RCC 7860 (cell line): ENCODE measurements around the gene CENPM.

Experiments used
- DNase-seq: peaks from one replicate; pipeline ENCODE4 v3.0.0-alpha.2; 2015; ENCODE audit warnings: low spot score
- FAIRE-seq: peaks from 2 replicates; lab custom pipeline; 2012; peaks lifted over from hg19 to GRCh38; lab: Jason Lieb, UNC

CENPM gene

DNA sequence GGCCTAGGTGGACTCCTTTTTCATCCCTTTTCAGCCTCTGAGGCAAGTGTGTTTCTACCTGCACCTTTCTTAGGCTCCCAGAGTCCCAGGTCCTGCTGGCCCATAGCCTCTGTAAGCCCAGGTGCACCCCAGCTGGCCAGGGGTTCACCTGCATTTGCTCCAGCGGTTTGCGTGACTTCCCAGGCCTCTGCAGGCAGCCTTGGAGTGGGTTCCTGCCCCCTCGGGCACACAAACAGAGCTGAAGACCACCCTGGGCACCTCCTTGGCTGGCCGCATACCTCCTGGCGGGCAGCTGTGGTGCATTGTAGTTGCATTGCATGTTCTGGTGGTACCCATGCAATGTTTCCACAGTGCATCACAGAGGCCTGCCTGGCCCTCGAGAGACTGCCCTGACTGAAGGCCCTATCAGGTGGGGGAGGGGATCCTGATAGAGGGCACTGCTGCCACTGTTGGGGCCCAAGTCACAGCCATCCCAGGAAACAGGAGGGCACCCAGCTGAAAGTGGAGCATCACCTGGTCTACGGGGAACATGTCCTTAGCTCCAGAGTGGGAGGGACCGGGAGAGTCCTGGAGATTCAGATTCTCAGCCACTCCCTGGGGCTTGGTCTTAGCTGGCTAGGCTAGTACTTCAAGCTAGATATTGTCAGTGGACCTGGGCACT, 46.2 kb downstream of the CENPM start:
- FAIRE-seq (no peak), DNase-seq (no peak)

DNA sequence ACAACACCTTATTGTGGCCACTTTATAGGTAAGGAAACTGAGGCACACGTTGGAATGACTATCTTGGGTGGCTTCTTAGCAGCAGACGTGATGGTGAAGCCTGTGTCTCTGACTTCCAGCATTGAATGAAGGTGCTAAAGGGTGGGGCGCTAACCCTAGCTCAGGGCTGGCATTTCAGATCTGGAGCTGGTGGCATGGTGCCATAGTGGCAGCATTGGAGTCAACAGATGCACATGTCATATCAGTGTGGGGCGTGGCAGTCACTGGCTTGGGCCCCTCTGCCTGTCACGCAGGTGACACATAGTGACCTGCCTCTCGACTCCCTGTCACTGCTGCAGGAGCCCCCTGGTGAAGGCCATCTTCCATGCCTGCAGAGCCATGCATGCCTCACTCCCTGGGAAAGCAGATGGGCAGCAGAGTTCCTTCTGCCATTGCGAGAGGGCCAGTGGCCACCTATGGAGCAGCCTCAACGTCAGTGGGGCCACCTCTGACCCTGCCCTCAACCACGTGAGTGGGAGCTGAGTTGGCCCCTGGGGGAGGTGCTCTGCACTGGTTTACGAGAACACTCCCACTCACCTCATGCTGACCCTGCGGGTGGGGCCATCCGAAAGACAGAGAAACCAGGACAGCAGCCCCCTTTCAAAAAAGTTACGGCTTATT, 46.8 kb downstream of the CENPM start:
- DNase-seq (no peak), FAIRE-seq (no peak)

DNA sequence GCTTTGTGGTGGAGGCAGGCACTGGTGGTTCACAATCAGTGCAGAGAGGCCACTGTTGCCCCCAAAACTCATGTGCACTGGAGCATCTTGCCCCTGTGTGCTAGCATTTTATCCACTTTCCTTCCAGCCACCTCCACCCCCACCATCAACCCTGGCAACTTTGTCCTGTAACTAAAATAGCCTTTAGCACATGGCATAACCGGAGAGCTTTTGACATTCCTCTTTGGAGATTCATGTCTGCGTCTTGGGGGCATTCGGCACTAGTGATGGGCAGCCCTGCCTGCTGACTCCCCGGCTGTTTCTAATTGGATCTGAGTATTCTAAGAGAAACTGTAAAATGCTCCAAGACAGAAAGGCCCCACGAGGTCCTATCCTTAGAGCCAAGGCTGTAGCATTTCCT, 47.8 kb downstream of the CENPM start:
- FAIRE-seq: no peak
- DNase-seq: no peak

DNA sequence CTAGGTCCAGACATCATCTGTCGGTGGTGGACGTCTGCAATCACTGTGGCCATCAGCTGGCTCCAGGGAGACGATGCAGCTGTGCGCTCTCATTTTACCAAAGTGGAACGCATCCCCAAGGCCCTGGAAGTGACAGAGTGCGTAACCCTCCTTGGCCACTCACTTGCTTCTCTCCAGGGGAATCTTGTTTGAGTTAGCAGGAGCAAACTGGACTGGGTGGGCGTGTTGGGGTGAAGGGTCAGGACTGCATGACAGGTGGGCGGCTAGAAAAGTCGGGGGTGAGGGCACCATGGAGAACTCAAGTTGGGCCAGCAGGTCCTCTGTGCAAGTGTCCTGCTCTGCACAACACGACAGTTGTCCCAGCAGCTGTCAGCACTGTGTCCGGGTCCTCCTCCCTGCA, 48.3 kb downstream of the CENPM start:
- no peak for DNase-seq
- FAIRE-seq: no peak

DNA sequence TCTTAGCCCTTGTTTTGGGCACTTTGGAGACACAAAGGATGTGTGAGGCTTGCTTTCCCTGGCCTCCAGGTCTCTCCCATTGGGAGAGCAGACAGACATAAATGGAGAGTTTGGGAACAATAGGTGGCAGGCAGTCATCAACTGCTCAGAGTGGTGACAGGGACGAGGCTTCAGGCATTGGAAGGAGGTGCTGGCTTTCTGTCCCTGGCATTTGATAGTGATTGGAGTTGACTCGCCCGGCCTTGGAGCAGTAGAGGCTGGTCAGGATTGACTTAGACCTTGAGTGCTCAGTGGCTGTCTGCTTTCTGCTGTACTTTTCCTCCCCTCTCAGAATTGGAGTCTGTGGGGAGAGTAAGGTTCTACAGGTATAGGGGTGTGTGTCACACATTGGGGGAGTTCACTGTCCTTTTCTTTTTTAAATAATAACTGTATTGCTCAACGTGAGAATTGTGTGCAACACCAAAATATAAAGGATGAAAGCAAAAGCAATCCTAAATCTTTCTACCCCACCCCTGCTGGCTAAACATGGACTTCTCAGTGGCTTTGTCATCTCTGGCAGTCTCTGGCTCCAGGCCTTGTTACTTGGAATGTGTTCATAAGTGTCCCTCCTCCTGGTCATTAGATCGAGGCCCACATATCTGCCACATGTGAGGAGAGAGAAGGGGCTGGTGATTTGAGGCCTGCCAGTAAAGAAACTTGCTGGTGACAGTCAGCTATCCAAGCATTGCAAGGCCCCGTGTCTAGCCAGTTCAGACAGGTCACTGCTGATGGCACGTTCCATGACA, 53.2 kb downstream of the CENPM start:
- no peak for FAIRE-seq
- DNase-seq: no peak

DNA sequence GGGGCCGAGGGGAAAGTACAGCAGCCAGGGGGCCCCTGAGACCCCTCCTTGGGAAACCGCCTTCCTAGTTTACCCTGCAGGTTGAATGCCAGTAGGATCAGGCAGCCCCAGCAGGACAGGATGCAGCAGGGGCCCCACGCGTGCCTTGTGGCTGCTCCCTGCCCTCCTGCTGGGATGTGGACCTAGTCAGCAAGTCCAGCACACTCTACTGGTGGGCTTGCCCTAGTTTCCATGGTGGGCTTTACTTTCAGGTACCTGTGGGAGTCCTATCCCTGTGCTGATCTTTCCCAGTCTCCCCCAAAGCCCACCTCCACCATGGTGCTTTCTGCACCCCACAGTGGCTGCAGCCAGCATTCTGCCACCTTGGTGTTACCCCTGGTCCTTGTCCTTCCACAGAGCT, 54.2 kb downstream of the CENPM start:
- DNase-seq (no peak), FAIRE-seq (no peak)

DNA sequence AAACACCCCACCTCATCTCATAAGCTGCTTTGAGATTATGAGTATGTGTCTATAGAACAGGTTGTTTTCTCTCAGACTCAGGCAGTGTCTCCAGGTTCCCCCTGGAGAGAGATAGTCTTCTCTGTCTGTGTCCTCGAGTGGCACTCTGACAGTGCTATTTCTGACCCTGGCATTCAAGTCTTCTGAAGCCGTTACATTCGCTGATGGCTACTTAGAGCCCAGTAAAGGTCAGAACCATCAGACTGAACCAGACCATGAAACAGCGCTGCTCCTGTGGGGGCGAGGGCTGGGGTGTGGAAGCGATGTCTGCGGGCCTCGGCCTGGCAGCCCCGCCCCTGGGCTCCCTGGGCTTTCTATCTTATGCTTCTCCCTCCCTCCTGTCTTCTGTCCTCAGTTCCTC, 55.5 kb downstream of the CENPM start:
- no peak for DNase-seq
- no peak for FAIRE-seq
